Fibroblast of peridontal ligament (primary cell): ENCODE data around the gene ARHGAP4.

ENCODE experiments used
- DNase-seq: peaks from one replicate; pipeline ENCODE4 v3.0.0-alpha.2; 2010; ENCODE audit errors: extremely low read depth

The ARHGAP4 gene

DNA sequence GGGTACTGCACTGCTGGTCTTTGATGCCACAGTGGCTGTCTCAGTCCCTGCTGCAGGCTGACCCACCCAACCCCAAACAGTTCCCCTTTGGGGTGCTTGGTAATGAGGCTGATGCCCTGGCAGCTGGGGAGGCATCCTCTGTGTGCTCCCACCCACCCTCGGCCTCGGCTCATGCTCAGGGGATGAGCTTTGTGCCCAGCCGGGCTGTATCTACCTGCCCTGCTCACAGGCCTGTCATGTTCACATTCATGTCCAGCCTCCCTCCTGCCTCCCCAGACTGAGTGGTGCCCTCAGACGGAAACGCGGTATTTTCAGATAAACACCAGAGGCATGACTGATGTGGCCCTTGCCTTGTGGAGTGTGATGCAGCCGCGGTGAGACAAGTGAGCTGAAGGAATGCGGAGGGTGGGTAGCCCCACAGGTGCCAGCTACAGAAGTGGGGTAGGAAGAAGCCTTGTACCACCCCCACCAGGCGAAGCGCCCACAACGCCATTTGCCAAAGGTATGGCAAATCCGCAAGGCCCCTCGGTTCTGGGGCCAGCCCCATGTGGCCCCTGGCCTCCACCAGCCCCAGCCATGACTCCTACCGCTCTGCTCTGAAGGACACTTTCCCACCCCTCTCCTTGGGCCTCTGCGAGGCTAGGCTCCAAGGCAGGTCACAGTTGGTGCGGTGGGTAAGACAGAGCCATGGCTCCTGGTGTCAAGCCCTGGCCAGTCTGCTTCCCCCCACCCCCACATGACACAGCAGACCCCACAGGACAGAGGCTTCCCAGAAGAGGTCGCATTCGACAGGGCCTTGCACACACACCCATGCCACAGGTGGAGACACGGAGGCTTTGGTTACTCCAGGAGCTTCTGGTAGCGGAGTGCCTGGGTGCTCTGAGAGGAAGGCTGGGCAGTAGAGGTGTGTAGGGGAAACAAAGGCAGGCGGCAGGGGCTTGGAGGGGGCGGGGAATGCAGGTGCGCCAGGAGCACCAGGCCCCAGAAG, 20.2 kb upstream of the ARHGAP4 start:
- DNase-seq, result no peak

DNA sequence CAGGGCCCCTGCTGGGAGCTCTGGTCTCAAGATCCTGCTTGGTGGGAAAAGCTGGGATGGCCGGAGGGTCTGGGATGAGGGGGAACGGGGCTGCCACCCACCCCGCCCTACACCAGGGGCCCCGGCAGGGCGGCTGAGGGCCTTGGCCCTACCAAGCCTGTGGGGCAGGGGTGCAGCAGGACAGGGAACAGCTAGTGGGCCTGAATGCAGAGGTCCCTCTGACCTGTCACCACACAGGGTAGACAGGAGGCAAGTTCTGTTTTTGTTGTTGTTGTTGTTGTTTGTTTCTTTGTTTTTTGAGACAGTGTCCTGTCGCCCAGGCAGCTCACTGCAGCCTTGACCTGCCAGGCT, 18.7 kb upstream of the ARHGAP4 start:
- no peak for DNase-seq

DNA sequence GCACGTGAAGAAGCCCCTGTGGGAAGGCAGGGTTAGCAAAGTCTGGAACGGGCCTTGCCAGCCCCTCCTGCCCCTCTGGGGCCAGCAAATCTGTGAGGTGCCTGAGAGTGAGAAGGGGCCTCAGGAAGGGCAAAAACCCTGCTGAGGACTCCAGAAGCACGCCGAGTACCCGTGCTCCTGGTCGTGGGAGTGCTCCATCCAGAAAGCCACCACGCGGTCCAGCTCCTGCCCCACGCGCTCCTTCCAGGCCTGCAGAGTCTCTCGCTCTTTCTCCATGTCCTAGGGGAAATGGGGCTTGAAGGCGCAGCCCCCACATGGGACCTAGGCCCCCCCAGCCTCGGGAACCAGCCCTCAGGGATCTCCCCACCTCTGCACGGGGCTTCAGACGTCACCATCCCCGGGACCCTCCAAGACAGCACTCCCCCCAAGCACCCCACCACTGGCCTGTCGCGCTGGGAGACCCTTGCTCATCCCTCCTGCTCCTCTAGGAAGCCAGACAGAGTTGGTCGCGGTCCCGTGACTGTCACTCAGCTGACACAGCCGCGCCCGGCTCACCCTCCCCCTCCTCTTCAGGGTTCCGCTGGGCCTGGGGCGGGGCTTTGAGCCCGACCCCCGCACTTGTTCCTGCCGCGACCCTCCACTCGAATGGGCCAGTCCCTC, 18.2 kb upstream of the ARHGAP4 start, which contains the start of gene RENBP:
RENBP (minus strand) TSS at position 504 of the 660 bp plus-strand sequence; CDS start at position 471, 33 bp downstream.
- no peak for DNase-seq

DNA sequence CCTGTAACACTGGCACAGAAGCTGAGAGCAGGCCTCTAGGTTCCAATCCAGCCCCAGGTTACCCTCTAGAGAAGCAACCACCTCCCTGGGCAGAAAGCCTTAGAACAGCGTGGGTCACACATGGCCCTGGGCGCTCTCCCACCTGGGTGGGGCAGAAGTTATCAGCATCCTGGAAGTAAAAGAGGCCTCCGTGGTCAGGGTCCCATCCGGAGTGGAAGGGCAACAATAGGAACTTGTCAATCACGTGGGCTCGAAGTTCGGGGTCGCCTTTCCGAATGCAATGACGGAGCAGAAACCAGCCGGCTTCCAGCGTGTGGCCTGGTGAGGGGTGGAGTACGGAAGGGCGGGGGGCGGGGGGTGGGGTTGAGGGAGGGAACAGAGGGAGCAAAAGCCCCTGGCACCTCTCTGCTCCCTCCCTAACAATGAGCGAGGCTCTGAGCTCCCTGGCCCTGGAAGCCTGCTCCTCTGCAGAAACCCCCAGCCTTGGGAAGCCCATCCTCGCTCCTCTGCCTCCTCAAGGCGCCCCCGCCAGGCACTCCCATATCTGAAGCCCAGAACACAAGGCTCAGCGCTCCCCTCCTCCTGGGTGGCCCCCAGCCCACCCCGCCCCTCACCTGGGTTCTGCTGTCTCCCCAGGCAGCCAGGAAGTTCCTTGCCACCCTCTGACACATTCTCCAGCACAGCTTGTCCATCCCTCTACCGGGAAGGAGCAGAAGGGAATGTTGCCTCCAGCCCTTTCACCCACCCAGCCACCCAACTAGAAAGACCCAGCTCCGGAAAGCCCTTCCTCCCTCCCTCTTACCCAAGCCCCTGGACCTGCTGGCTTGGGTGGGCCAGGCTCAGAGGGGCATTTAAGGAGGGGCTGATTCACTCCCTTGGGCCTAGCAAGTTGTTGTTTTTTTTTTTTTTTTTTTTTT, 15.5 kb upstream of the ARHGAP4 start:
- DNase-seq, result no peak

DNA sequence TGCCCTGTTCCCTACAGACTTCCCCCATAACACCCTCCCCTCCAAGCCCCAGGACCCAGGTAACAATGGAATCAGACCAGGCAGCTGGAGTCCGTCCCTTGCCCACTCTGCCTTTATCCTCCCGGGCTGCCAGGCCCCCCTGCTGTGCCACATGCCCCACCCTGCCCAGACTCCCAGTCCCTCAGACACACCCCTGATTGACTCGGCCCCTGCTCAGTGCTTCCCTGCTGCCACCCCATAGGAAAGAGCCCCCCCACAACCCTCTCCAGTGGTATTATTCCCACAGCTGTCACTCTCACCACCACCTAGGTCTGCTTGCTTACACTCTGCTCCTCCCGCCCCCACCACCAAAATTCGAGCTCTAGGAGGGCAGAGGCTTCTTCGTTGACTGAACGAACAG, 13.5 kb upstream of the ARHGAP4 start:
- DNase-seq, result no peak

DNA sequence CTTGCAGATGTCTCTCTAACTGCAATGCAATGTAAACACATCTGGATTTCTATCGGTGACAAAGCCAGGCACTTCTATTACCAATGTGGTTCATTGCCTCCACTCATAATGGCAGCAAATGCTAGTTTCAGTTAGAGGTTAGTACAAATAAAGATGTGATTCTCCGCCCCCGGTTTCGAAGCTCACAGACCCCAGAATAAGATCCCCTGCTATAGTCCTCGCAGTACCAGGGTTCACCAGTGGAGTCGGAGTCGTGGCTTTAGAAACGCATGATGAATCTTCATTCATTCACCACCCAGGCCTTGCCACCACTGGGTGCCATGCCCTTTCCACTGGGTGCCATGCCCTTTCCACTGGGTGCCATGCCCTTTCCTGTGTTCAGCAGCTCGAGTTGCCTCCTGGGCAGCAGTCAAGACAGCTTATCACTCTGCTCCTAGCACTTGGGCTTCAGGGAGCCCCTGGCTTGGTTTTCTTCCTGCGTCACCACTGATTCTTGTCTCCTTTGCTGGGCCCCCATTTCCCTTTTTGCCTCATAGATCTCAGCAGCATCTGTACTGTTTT, 12.2 kb upstream of the ARHGAP4 start:
- DNase-seq, result no peak

DNA sequence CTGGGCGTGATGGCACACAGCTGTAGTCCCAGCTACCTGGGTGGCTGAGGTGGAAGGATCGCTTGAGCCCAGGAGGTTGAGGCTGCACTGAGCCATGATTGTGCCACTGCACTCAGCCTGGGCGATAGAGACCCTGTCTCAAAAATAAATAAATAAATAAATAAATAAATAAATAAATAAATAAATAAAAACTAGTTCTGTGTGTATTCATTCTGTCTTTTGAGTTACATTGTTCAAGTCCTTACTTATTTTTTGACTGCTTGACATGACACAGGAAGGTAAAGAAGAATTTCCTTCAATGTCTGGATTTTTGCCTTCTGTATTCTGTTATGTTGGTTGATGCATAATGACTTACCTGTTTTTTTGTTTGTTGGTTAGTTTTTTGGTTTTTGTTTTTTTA, 11.0 kb upstream of the ARHGAP4 start:
- DNase-seq, result no peak

DNA sequence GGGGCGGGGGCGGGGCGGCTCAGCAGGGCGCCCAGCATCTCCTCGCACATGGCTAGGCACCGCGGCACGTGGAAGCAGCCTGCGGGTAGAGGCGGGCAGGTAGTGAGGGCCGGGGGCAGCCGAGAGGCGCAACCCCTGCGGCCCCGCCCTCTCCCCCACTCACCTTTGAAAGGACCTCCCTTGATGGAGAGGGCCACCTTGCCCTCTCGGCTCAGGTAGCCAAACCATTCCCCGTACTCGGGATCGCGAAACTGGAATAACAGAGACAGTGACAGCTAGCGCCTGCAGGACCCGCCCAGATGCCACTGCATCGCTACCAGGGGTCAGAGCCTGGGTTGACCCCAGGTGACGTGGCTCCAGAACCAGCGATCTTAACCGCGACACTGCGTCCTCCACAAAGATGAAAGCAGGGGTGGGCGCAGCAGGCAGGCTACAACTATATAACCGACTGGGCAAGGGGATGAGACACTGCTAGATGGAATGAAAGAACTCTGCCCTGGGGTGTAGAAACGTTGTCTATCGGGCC, 9.3 kb upstream of the ARHGAP4 start:
- no peak for DNase-seq

DNA sequence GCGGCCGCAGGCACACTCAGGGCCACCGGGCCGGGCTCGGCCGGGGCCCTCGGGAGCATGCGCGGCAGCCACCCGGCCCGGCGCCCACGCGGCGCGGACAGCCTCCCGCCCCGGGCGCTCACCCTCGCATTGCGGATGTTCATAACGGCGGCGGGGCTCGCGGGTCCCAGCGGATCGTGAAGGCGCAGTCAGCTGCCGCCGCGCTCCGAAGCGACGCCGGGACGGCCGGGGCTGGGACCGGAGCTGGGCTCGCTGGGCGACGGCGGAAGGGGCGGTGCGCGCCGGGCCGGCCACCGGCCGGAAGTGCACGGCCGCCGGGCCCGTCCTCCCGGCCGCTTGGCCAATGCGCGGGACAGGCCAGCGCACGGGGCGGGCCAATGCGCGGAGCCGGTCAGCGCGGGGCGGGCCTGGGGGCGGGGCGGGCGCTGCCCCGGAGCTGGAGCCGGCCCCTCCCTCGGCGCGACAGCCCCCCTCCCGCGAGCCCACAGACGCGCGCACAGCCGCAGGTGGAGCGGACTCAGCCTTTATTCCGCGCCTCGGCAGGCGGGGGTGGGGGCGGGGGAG, 8.8 kb upstream of the ARHGAP4 start, which contains the start of gene NAA10:
NAA10 (minus strand) TSS at position 276 of the 564 bp plus-strand sequence; CDS start at position 143, 133 bp downstream.
- DNase-seq, result peak; percentile 40

DNA sequence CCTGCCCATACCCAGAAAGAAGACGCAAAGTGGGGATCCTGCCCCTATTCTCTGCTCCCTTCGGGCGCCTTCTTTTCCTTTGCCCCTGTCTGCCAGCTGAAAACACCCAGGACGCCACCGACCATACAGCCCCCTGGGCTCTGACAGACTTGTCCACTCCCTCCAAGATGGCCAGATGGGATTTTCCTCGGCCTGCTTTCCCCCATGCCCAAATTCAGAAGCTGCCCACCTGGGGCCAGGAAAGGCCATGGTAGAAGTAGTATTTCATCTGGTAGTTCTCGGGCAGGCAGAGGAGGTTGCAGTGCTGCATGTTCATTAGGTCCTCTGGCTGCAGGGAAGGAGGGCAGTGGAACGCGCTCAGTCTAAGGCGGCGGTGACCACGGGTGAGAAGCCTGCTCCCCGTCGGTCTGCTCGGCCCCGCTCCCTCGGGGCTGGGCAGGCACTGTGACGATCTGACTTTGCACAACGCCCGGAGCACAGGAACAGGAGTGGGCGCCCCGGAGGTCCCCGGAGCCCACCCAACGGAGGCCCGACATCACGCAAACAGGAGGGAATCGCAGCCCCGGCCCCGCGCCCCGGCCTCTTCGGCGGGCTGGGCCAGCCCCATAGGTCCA, 8.2 kb upstream of the ARHGAP4 start:
- DNase-seq, result no peak

DNA sequence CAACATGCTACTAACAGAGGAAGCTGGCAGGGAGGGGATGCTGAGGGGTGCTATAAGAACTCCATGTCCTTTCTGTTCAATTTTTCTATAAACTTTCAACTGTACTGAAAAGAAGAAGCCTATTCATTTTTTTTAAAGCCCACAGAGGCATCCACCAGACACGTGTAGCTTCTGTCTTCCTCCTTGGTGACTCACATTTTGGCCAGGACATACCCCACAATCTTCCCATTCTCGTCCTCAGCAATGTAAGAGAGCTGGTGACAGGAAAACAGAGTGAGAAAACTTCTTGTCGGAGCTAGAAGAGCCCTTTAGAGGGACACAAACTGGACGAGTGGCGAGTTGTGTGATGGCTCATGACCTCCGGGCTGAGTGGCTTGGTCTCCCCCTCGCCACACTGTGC, 7.7 kb upstream of the ARHGAP4 start:
- no peak for DNase-seq

DNA sequence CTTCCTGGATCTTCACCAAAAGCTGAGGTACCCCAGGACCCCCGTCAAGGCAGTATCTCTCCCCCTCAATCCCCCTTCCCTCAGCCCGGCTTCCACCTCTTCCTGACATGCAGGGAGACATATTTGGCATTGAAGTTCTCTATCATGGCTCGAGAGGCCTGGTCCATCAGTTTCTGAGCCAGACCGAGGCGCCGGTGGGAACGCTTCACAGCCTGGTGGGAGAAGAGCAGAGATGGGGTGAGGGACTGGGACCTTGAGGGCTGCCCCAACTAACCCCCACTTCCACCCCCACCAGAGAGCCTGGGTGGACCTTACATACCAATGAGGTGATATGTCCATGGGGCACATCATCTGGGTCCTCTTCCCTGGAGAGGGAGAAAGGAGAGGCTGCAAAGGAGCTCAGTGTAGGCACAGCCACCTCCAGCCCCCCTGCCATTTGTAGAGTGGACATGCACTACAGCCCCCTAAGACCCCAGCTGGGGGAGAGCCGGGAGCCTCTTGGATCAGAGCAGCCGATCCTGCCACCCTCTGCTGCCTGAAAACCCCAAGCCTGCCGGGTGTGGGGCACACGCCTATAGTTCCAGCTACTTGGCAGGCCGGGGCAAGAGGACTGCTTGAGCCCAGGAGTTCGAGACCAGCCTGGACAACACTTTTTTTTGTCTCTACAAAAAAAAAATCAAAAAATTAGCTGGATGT, 6.3 kb upstream of the ARHGAP4 start:
- no peak for DNase-seq

DNA sequence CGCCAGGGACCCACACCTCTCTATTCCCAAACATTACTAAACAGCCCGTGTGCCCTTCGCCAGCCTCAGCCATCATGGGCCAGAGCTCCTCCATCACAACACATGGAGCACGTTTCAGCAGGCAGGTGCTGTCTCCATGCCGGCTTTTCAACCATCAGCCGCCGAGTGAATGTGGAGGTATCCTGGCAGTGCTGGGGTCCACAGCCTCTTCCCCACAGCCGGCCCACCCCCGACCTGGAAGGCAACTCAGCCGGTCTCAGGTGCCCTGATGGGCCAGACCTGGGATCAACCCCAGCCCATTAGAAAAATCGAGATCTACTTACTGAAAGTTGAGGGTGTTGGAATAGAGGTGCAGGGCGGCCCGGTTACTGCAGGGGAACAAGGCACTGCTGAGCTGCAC, 5.7 kb upstream of the ARHGAP4 start:
- no peak for DNase-seq

DNA sequence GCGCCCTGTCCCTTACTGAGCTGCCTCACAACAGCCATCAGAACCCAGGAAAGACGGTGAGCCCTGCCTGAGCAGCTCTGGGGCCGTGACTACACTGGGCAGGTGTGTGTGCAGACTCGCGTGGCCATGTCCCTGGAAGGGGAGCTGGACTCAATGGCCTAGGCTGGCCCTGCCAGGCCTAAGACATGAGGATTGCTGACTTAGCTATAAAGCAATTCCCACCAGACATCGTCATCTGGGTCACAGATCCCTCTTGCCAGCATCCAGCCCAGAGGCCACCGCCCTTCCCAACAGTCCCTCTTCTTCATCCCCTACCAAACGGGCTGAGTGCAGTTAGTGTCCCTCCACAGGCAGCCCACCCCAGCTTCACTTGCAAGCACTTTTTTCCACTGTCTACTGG, 5.1 kb upstream of the ARHGAP4 start:
- DNase-seq, result no peak

DNA sequence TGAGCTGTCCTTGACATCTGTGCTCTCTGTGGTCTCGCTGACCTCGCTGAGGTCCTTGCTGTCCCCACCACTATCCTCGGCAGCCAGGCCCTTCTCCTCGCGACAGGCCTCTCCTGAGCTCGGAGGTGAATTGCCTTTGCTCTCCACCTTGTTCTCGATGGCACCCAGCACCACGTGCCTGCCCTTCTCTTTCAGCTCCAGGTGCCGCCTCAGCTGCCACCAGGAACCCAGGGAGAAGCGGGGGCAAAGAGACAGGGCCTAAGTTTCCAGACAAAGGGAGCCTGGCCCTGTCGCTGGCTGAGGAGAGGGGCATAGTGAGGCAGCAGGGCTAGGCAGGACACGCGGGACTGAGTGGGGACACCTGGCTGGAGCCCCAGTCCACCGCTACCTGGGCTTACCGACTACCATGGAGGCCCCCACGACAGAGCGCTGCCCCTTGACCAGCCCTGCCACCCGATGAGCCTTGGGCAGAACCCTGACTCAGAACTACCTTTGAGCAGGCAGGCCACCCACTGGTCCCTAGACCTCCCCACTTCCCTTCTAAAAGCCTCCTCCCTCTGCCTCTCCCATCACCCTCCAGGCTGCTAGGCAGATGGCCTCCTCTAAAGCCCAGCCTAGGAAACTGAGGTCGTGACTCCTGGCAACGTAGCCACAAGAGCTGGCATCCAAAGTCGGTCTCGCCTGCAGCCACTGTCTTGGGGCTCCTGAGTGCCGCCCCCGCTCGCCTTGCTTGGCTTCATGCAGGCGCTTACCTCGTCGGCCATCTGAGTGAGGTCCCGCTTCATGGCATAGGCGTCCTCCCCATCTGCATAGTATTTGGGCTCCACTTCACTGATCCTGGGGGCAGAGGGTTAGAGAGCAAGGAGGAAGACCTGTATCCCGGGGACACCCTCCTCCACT, 4.2 kb upstream of the ARHGAP4 start:
- no peak for DNase-seq

DNA sequence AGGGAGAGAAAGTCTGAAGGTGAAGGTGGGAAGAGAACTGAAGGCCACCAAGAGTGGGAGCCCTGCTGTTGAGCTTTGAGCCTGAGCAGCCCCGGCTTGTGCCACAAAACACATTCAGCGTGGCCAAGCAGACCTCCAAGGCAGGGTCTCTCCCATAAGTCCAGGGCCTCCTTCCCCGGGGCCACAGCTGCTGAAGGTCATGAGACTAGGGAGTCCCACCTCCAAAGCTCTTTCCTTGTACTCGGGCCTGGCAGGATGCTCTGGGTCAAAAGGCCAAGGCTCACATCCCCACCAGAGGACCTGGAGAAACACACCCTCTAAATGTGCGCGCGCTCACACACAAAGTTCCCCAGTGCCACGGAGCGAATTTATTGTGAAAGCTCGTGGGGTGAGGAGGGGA, 3.5 kb upstream of the ARHGAP4 start:
- DNase-seq, result no peak

DNA sequence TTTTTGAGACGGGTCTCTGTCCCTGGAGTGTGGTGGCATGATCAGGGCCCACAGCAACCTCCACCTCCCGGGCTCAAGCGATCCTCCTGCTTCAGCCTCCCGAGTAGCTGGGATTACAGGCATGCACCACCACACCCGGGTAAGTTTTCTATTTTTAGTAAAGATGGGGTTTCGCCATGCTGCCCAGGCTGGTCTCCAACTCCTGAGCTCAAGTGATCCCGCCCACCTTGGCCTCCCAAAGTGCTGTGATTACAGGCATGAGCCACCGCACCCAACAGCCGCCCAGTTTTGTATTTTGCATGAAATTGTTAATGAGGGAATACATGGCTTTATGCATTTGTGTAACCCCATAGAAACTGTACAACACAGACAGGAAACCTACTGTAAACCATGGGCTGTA, 2.8 kb upstream of the ARHGAP4 start:
- DNase-seq, result no peak

DNA sequence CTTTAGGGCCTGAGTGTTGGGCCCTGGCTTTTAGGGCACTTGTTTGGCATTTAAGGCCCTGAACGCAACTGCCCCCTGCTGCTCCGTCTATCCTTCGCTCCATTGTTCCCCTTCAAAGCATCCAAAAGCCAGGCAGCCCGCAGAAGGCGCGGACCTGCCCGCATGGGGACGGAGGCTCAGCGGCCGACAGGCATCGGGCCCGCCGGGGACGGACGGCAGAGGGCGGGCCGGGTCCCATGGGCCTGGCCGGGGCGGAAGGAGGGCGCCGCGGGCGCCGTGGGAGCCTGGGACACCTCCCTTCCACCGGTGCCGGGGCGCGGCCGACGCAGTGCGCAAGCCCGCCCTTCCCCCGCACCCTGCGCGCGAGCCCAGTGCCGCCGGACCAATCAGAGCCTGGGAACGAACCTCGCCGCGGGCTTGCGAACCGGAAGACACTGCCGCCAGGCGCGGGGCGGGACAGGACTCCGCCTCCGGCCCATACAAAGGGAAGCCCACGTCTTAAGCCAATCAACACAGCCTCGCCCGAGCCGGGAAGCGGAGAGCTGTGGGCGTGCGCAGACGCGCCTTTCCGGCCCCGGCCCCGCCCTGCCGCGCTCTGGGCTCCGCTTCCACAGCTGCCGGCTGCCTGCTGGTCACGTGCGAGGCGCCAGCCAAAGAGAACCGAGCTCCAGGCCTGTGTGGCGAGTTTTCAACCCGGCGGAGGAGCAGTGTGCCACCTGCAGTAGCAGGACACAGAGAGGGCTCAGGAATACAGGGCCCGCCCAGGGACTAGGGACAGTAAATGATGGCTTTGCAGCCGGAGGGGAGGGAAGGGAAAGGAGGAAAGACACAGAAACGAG, 2.1 kb upstream of the ARHGAP4 start:
- DNase-seq, result peak; percentile 95
